Germinal center (tissue), 1 donor: ENCODE measurements around the gene GPR85.
"Not testable (repeated sequence)": the region's sequence is repeated elsewhere in the genome, so short reads cannot be mapped to it uniquely, and the experiment has no call there.

ENCODE experiments used
- DNase-seq: peaks from one replicate; pipeline ENCODE4 v3.0.0; 2012; ENCODE audit warnings: mixed read lengths, low spot score

Gene GPR85

GRCh38 chr7:113086431-113086888, at the start of gene GPR85:
Gene GPR85, minus strand, starts transcription at chr7:113086827. Its CDS starts 2,106 bp downstream, at chr7:113084721.
- DNase-seq = peak; percentile 22

- no peak for DNase-seq
These were observed 47.4 kb upstream of the GPR85 start for GRCh38 chr7:113134025-113134424.

GRCh38 chr7:113131367-113131766, 44.7 kb upstream of the GPR85 start:
- DNase-seq = no peak

- no peak for DNase-seq
These were observed 41.4 kb upstream of the GPR85 start for GRCh38 chr7:113128031-113128430.

GRCh38 chr7:113125728-113126127, 39.1 kb upstream of the GPR85 start:
- DNase-seq = no peak

- no peak for DNase-seq
These were observed 36.1 kb upstream of the GPR85 start for GRCh38 chr7:113122744-113123143.

GRCh38 chr7:113120647-113121046, 34.0 kb upstream of the GPR85 start:
- DNase-seq = no peak

GRCh38 chr7:113119429-113119828, 32.8 kb upstream of the GPR85 start:
- DNase-seq = no peak

GRCh38 chr7:113118074-113118959, 31.7 kb upstream of the GPR85 start, which contains the start of gene SMIM30:
Gene SMIM30, minus strand, starts transcription at chr7:113118554. Its CDS starts 976 bp downstream, at chr7:113117578.
- DNase-seq = peak; percentile 86

- DNase-seq = not testable (repeated sequence)
These were observed 30.7 kb upstream of the GPR85 start for GRCh38 chr7:113117374-113117774.

GRCh38 chr7:113113912-113114311, 27.3 kb upstream of the GPR85 start:
- peak; percentile 5 for DNase-seq

- no peak for DNase-seq
These were observed 23.1 kb upstream of the GPR85 start for GRCh38 chr7:113109718-113110117.

- DNase-seq = no peak
These were observed 13.5 kb upstream of the GPR85 start for GRCh38 chr7:113100121-113100603.

GRCh38 chr7:113099284-113099919, 12.8 kb upstream of the GPR85 start:
- no peak for DNase-seq

- no peak for DNase-seq
These were observed 8.1 kb upstream of the GPR85 start for GRCh38 chr7:113094517-113095249.

GRCh38 chr7:113093561-113093960, 6.9 kb upstream of the GPR85 start:
- DNase-seq = no peak

- DNase-seq = no peak
These were observed 6.1 kb upstream of the GPR85 start for GRCh38 chr7:113092762-113093161.

GRCh38 chr7:113087071-113087998, 708 bp upstream of the GPR85 start:
- DNase-seq = no peak

- no peak for DNase-seq
These were observed 741 bp downstream of the GPR85 start for GRCh38 chr7:113085781-113086390.

GRCh38 chr7:113084496-113085172, 2.0 kb downstream of the GPR85 start:
- DNase-seq = no peak
